IPS-18a (cell line): ENCODE data around the gene EDN3.
"Not testable (repeated sequence)": the region's sequence is repeated elsewhere in the genome, so short reads cannot be mapped to it uniquely, and the experiment has no call there.

Source experiments
- H3K27ac ChIP-seq: one replicate; pipeline ENCODE4 v1.5.1; 2013; ENCODE audit warnings: low read length
- H3K27me3 ChIP-seq: one replicate; pipeline ENCODE4 v1.6.1; 2013; ENCODE audit warnings: mild to moderate bottlenecking, low read length; ENCODE audit not compliant: control insufficient read depth, insufficient read depth
- H3K36me3 ChIP-seq: one replicate; pipeline ENCODE4 v1.6.1; 2013; ENCODE audit warnings: low read depth, low read length; ENCODE audit not compliant: control insufficient read depth
- H3K4me1 ChIP-seq: one replicate; pipeline ENCODE4 v1.6.1; 2013; ENCODE audit warnings: low read depth, low read length; ENCODE audit not compliant: control insufficient read depth
- H3K4me3 ChIP-seq: one replicate; pipeline ENCODE4 v1.5.1; 2013; ENCODE audit warnings: low read length
- H3K9ac ChIP-seq: one replicate; pipeline ENCODE4 v1.6.1; 2013; ENCODE audit warnings: mild to moderate bottlenecking, low read length, moderate library complexity
- H3K9me3 ChIP-seq: one replicate; pipeline ENCODE4 v1.6.1; 2013; ENCODE audit warnings: low read depth, low read length; ENCODE audit not compliant: control insufficient read depth

The EDN3 gene

GRCh38 chr20:59324521-59325141 is 24.2 kb downstream of the EDN3 start:
- no peak overlapping the region for H3K27ac ChIP-seq
- no peaks in the 10 kb centered on the region for H3K4me1 ChIP-seq
- no peak overlapping the region for H3K9ac ChIP-seq
- H3K4me3 ChIP-seq, result no peak overlapping the region
- no peaks in the 10 kb centered on the region for H3K27me3 ChIP-seq
- no peaks in the 10 kb centered on the region for H3K36me3 ChIP-seq
- no peaks in the 10 kb centered on the region for H3K9me3 ChIP-seq

GRCh38 chr20:59325142-59325523 is 24.7 kb downstream of the EDN3 start:
- H3K4me1 ChIP-seq, result no peaks in the 10 kb centered on the region
- no peak overlapping the region for H3K4me3 ChIP-seq
- H3K27ac ChIP-seq, result no peak overlapping the region
- no peaks in the 10 kb centered on the region for H3K36me3 ChIP-seq
- H3K27me3 ChIP-seq, result no peaks in the 10 kb centered on the region
- H3K9me3 ChIP-seq, result no peaks in the 10 kb centered on the region
- no peak overlapping the region for H3K9ac ChIP-seq

- H3K27me3 ChIP-seq, result no peaks in the 10 kb centered on the region
- no peaks in the 10 kb centered on the region for H3K9me3 ChIP-seq
- H3K36me3 ChIP-seq, result no peaks in the 10 kb centered on the region
- no peak overlapping the region for H3K4me3 ChIP-seq
- no peak overlapping the region for H3K9ac ChIP-seq
- H3K4me1 ChIP-seq, result no peaks in the 10 kb centered on the region
- no peak overlapping the region for H3K27ac ChIP-seq
These were observed 25.8 kb downstream of the EDN3 start for GRCh38 chr20:59326188-59326587.

- Histone ChIP-seq H3K27me3 (no peaks in the 10 kb centered on the region), H3K9me3 (no peaks in the 10 kb centered on the region), H3K4me3 (no peak overlapping the region), H3K27ac (no peak overlapping the region), H3K36me3 (no peaks in the 10 kb centered on the region), H3K4me1 (no peaks in the 10 kb centered on the region), H3K9ac (no peak overlapping the region)
These were observed 27.7 kb downstream of the EDN3 start for GRCh38 chr20:59328071-59328470.

- no peaks in the 10 kb centered on the region for H3K9me3 ChIP-seq
- no peak overlapping the region for H3K9ac ChIP-seq
- H3K4me3 ChIP-seq, result no peak overlapping the region
- no peak overlapping the region for H3K27ac ChIP-seq
- H3K36me3 ChIP-seq, result no peaks in the 10 kb centered on the region
- H3K4me1 ChIP-seq, result no peaks in the 10 kb centered on the region
- no peaks in the 10 kb centered on the region for H3K27me3 ChIP-seq
These were observed 31.4 kb downstream of the EDN3 start for GRCh38 chr20:59331721-59332329.

- H3K9me3 ChIP-seq, result no peaks in the 10 kb centered on the region
- no peak overlapping the region for H3K4me3 ChIP-seq
These were observed 32.9 kb downstream of the EDN3 start for GRCh38 chr20:59333260-59333845.

GRCh38 chr20:59333951-59334350 is 33.5 kb downstream of the EDN3 start:
- Histone ChIP-seq H3K4me1 (no peaks in the 10 kb centered on the region), H3K9ac (no peak overlapping the region), H3K9me3 (no peaks in the 10 kb centered on the region), H3K27me3 (no peaks in the 10 kb centered on the region), H3K27ac (no peak overlapping the region), H3K36me3 (no peaks in the 10 kb centered on the region), H3K4me3 (no peak overlapping the region)

More at GRCh38 chr20:59333260-59333845, 32.9 kb downstream of the EDN3 start:
- Histone ChIP-seq H3K27ac (no peak overlapping the region), H3K36me3 (no peaks in the 10 kb centered on the region), H3K9ac (no peak overlapping the region), H3K27me3 (no peaks in the 10 kb centered on the region), H3K4me1 (no peaks in the 10 kb centered on the region)

- H3K4me1 ChIP-seq, result no peaks in the 10 kb centered on the region
- no peak overlapping the region for H3K4me3 ChIP-seq
- H3K9ac ChIP-seq, result no peak overlapping the region
- H3K36me3 ChIP-seq, result no peaks in the 10 kb centered on the region
- no peak overlapping the region for H3K27ac ChIP-seq
- no peaks in the 10 kb centered on the region for H3K27me3 ChIP-seq
- H3K9me3 ChIP-seq, result no peaks in the 10 kb centered on the region
These were observed 34.4 kb downstream of the EDN3 start for GRCh38 chr20:59334651-59335300.

- Histone ChIP-seq H3K9me3 (no peaks in the 10 kb centered on the region), H3K27me3 (no peaks in the 10 kb centered on the region), H3K9ac (no peak overlapping the region), H3K36me3 (no peaks in the 10 kb centered on the region), H3K4me3 (no peak overlapping the region), H3K27ac (no peak overlapping the region), H3K4me1 (no peaks in the 10 kb centered on the region)
These were observed 35.0 kb downstream of the EDN3 start for GRCh38 chr20:59335377-59335776.

GRCh38 chr20:59336540-59336939 is 36.1 kb downstream of the EDN3 start:
- Histone ChIP-seq H3K27ac (no peak overlapping the region), H3K36me3 (no peaks in the 10 kb centered on the region), H3K9ac (no peak overlapping the region), H3K9me3 (no peaks in the 10 kb centered on the region), H3K4me3 (no peak overlapping the region), H3K27me3 (no peaks in the 10 kb centered on the region), H3K4me1 (no peaks in the 10 kb centered on the region)

GRCh38 chr20:59338444-59338843 is 38.0 kb downstream of the EDN3 start:
- H3K27ac ChIP-seq, H3K36me3 ChIP-seq, H3K4me3 ChIP-seq, H3K9me3 ChIP-seq, H3K27me3 ChIP-seq, H3K9ac ChIP-seq, H3K4me1 ChIP-seq: not testable (repeated sequence)
